Suppressor macrophage treated with lipopolysaccharide for 1 hour (primary cell): ENCODE data around the gene EFNA5.

Experiments used
- DNase-seq, 3 donors: peaks; one replicate each; pipeline ENCODE4 v3.0.0-alpha.2; 2020 to 2022

Gene EFNA5

GRCh38 chr5:107383414-107383813 is 287.3 kb downstream of the EFNA5 start:
- no peak for DNase-seq

GRCh38 chr5:107381189-107381856 is 289.4 kb downstream of the EFNA5 start:
- no peak for DNase-seq

- DNase-seq: no peak
These were observed 290.1 kb downstream of the EFNA5 start for GRCh38 chr5:107380654-107381053.

GRCh38 chr5:107378218-107378899 is 292.4 kb downstream of the EFNA5 start:
- peak in 1 of 3 donors; percentile 18 for DNase-seq

- DNase-seq: no peak
These were observed 293.5 kb downstream of the EFNA5 start for GRCh38 chr5:107377277-107377609.

- DNase-seq: no peak
These were observed 294.0 kb downstream of the EFNA5 start for GRCh38 chr5:107376546-107377276.

- peak in 2 of 3 donors; percentile 46 for DNase-seq
These were observed 297.0 kb downstream of the EFNA5 start for GRCh38 chr5:107373549-107374263.

- no peak for DNase-seq
These were observed 297.9 kb downstream of the EFNA5 start for GRCh38 chr5:107372723-107373450.

- DNase-seq: peak; percentile 62 to 76 (median 74)
These were observed 300.3 kb downstream of the EFNA5 start for GRCh38 chr5:107370396-107370968.

- DNase-seq: no peak
These were observed 301.1 kb downstream of the EFNA5 start for GRCh38 chr5:107369622-107370021.

GRCh38 chr5:107368615-107369014 is 302.1 kb downstream of the EFNA5 start:
- DNase-seq: no peak

- no peak for DNase-seq
These were observed 302.8 kb downstream of the EFNA5 start for GRCh38 chr5:107367939-107368338.

GRCh38 chr5:107367480-107367879 is 303.3 kb downstream of the EFNA5 start:
- no peak for DNase-seq

GRCh38 chr5:107365320-107366109 is 305.2 kb downstream of the EFNA5 start:
- DNase-seq: peak; percentile 80 to 97 (median 95)

GRCh38 chr5:107364443-107365319 is 306.1 kb downstream of the EFNA5 start:
- DNase-seq: peak; percentile 34 to 62 (median 50)

- peak in 2 of 3 donors; percentile 63 to 71 for DNase-seq
These were observed 307.0 kb downstream of the EFNA5 start for GRCh38 chr5:107363768-107364167.

GRCh38 chr5:107361945-107362344 is 308.8 kb downstream of the EFNA5 start:
- DNase-seq: peak; percentile 80 to 92 (median 91)

GRCh38 chr5:107359916-107360234 is 310.9 kb downstream of the EFNA5 start:
- DNase-seq: no peak

- peak; percentile 26 to 67 (median 56) for DNase-seq
These were observed 311.5 kb downstream of the EFNA5 start for GRCh38 chr5:107359033-107359915.
